Fibroblast of lung (primary cell): ENCODE results near the gene PARP2. TPM values are rescaled to one million over a fixed set of nuclear protein-coding genes. Genes with fewer than 3 reads are reported as not detected.

Source experiments
- DNase-seq, 2 donors: peaks; one replicate each; pipeline versions ENCODE4 v3.0.0 to v3.0.0-alpha.2; 2010; ENCODE audit warnings: low read depth in 2 of 2
- H2AFZ ChIP-seq: 2 replicates; pipeline ENCODE4 v1.5.1; 2012; ENCODE audit warnings: low read length, control low read depth, inconsistent platforms
- H3K27ac ChIP-seq: 2 replicates; pipeline ENCODE4 v1.5.1; 2011; ENCODE audit warnings: low read length, control low read depth; ENCODE audit not compliant: insufficient read depth
- H3K27me3 ChIP-seq: 2 replicates; pipeline ENCODE4 v1.5.1; 2011; ENCODE audit warnings: mild to moderate bottlenecking, low read length; ENCODE audit not compliant: control insufficient read depth, insufficient read depth
- H3K36me3 ChIP-seq: 2 replicates; pipeline ENCODE4 v1.5.1; 2011; ENCODE audit warnings: low read length; ENCODE audit not compliant: control insufficient read depth, insufficient read depth
- H3K4me1 ChIP-seq: 2 replicates; pipeline ENCODE4 v1.5.1; 2011; ENCODE audit warnings: low read length; ENCODE audit not compliant: control insufficient read depth, insufficient read depth; ENCODE audit errors: extremely low read depth
- H3K4me2 ChIP-seq: 2 replicates; pipeline ENCODE4 v1.5.1; 2011; ENCODE audit warnings: low read length, control low read depth; ENCODE audit not compliant: insufficient read depth; ENCODE audit errors: extremely low read depth
- H3K4me3 ChIP-seq, 4 experiments: fragments of 200-600 bp in 1 of 4; sonication (generic) in 1 of 4; replicated peaks in 1 of 4; 2 replicates each; pipeline ENCODE4 v1.5.1; 2011 to 2016; ENCODE audit warnings: low read length in 4 of 4, low read depth in 3 of 4, mild to moderate bottlenecking in 3 of 4, control low read depth in 2 of 4, inconsistent platforms in 1 of 4, mixed read lengths in 1 of 4; ENCODE audit not compliant: insufficient read depth in 1 of 4; ENCODE audit errors: control extremely low read depth in 1 of 4
- H3K79me2 ChIP-seq: 2 replicates; pipeline ENCODE4 v1.5.1; 2012; ENCODE audit warnings: mild to moderate bottlenecking, low read length, inconsistent platforms; ENCODE audit not compliant: control insufficient read depth, insufficient read depth
- H3K9ac ChIP-seq: 2 replicates; pipeline ENCODE4 v1.5.1; 2011; ENCODE audit warnings: mild to moderate bottlenecking, low read length, control low read depth; ENCODE audit not compliant: insufficient read depth
- H3K9me3 ChIP-seq: 2 replicates; pipeline ENCODE4 v1.5.1; 2012; ENCODE audit warnings: low read depth, low read length; ENCODE audit not compliant: control insufficient read depth, insufficient read depth
- H4K20me1 ChIP-seq: 2 replicates; pipeline ENCODE4 v1.5.1; 2011; ENCODE audit warnings: low read length; ENCODE audit not compliant: control insufficient read depth, insufficient read depth; ENCODE audit errors: extremely low read depth
- EZH2 ChIP-seq: IDR thresholded peaks from 2 replicates; pipeline ENCODE4 v1.5.1; 2012; ENCODE audit warnings: low read length, control low read depth, mild to moderate bottlenecking; ENCODE audit errors: missing control alignments
- polyA plus RNA-seq, 2 donors: library from polyadenylated mRNA; depleted of rRNA in 1 of 2; stranded (reverse) in 1 of 2; unstranded in 1 of 2; fragments of >200 nt; gene quantifications; 2 replicates each; pipeline ENCODE4 v1.2.1, GENCODE V29; 2011 to 2012; ENCODE audit warnings: missing spikeins in 1 of 2
- total RNA-seq: library from RNA; depleted of rRNA; stranded (reverse); fragments of >200 nt; gene quantifications from 2 replicates; pipeline ENCODE4 v1.2.1, GENCODE V29; 2014
- TF ChIP-seq, protein P1 (sequence below), 2 donors: IDR thresholded peaks in 1 of 2; conservative IDR thresholded peaks in 1 of 2; 1 replicate in 1 of 2; 2 replicates in 1 of 2; pipeline ENCODE4 v1.5.1; 2011 to 2012; ENCODE audit warnings: low read length in 2 of 2, control low read depth in 1 of 2, inconsistent platforms in 1 of 2, low read depth in 1 of 2, mild to moderate bottlenecking in 1 of 2

Gene PARP2
- total and polyA plus RNA-seq, 2 donors (not counting 1 experiment from before 2014, with no cell fraction given): 6.6 to 16.9 TPM

DNA sequence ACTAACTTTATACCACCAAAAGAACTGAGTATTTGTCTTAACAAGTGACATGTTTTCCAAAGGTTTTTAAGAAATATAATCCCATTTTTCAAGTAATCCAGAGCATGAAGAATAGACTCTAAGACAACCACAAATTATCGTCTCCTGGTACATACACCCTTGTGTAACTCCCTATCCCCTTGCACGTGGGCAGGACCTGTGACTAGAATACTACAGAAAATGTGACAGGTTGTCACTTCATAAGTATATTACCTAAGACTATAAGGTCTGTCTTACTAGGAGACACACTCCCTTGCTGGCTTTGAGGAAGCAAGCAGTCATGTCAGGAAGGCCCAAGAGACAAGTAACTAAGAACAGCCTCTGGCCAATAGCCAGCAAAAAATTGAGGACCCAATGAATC is 29.4 kb upstream of the PARP2 start:
- no peak overlapping the region for H3K4me2 ChIP-seq
- no peaks in the 10 kb centered on the region for H3K27me3 ChIP-seq
- TF ChIP-seq EZH2: no peak
- TF ChIP-seq, protein P1, sequence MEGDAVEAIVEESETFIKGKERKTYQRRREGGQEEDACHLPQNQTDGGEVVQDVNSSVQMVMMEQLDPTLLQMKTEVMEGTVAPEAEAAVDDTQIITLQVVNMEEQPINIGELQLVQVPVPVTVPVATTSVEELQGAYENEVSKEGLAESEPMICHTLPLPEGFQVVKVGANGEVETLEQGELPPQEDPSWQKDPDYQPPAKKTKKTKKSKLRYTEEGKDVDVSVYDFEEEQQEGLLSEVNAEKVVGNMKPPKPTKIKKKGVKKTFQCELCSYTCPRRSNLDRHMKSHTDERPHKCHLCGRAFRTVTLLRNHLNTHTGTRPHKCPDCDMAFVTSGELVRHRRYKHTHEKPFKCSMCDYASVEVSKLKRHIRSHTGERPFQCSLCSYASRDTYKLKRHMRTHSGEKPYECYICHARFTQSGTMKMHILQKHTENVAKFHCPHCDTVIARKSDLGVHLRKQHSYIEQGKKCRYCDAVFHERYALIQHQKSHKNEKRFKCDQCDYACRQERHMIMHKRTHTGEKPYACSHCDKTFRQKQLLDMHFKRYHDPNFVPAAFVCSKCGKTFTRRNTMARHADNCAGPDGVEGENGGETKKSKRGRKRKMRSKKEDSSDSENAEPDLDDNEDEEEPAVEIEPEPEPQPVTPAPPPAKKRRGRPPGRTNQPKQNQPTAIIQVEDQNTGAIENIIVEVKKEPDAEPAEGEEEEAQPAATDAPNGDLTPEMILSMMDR (conservative IDR thresholded peaks at IDR 0.05 in 1 of 2, IDR thresholded peaks at IDR 0.05 in 1 of 2; ENCODE audit: low read depth in 1 of 2, low read length in 2 of 2): no peak
- H3K36me3 ChIP-seq: peaks cover 5% of the 10 kb centered on the region
- H3K27ac ChIP-seq: no peak overlapping the region
- H3K79me2 ChIP-seq: no peaks in the 10 kb centered on the region
- H3K9me3 ChIP-seq: no peaks in the 10 kb centered on the region
- no peaks in the 10 kb centered on the region for H3K4me1 ChIP-seq
- H2AFZ ChIP-seq: no peak overlapping the region
- H3K9ac ChIP-seq: no peak overlapping the region
- no peak for DNase-seq
- no peak overlapping the region for H3K4me3 ChIP-seq
- H4K20me1 ChIP-seq: no peaks in the 10 kb centered on the region

DNA sequence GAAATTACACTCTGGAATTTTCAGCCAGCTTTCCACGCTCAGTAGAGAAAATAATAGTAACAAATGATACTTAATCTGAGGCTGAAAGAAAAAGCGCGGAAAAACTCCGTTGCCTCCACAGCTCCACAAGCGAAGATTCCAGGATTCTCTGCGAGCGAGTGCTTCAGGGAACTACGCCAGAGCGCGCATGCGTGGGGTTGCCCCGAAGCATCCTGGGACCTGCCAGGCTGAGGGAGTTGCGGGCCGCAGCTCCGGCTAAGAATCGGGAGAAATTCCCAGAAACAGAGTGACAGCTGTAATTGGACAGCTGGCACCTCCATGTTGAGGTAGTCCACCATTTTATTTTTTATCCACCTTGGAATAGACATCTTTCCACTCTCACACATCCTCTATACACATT is 25.7 kb upstream of the PARP2 start:
- H3K9ac ChIP-seq: no peak overlapping the region
- H3K9me3 ChIP-seq: no peaks in the 10 kb centered on the region
- H3K27ac ChIP-seq: no peak overlapping the region
- DNase-seq: no peak
- no peaks in the 10 kb centered on the region for H3K79me2 ChIP-seq
- H3K27me3 ChIP-seq: no peaks in the 10 kb centered on the region
- H3K4me1 ChIP-seq: no peaks in the 10 kb centered on the region
- H3K36me3 ChIP-seq: peaks cover 3% of the 10 kb centered on the region
- TF ChIP-seq, protein P1 (conservative IDR thresholded peaks at IDR 0.05 in 1 of 2, IDR thresholded peaks at IDR 0.05 in 1 of 2; ENCODE audit: low read depth in 1 of 2, low read length in 2 of 2): no peak
- TF ChIP-seq EZH2: no peak
- no peak overlapping the region for H3K4me2 ChIP-seq
- no peaks in the 10 kb centered on the region for H4K20me1 ChIP-seq
- H2AFZ ChIP-seq: no peak overlapping the region
- no peak overlapping the region for H3K4me3 ChIP-seq

DNA sequence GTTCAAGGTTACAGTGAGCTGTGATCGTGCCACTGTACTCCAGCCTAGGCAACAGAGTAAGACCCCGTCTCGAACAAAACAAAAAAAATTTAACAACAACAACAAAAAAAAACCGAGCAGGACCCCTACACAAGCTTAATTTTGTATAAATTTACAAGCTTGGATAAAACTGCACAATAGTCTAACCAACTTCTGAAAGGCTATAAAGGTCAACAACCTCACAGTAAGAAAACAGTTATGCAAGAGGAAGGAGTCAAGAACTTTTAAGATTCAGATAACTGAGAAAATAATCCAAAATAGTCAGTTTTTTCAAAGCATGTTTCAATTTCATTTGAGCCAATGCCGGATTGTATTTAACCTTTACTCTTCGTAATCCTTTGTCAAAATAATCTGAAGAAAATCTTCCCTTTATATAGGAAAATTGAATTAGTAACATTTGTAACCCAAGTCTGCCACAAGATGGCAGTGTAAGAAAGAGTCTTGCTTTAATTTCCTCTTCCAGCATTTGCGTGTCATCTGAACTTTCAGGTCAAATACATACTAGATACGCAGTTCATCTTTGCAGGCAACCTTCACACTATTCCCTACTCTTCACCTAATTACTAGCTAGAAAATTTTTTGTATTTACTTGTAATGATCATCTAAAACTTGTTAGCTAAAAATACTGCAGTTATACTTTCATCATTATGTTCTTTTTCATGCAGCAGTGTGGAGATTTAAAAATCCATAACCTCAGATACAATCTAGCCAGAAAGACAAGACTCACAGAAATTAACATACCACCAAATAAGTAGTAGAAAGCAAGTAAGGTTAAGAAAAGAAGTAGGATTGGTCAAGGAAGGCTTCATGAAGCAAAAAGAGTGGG is 16.2 kb upstream of the PARP2 start:
- Histone ChIP-seq H3K27ac (no peak overlapping the region), H3K4me2 (peak overlapping the region; percentile 20), H4K20me1 (no peaks in the 10 kb centered on the region), H3K9me3 (no peaks in the 10 kb centered on the region), H3K4me3 (no peak overlapping the region), H3K36me3 (no peaks in the 10 kb centered on the region), H3K4me1 (no peaks in the 10 kb centered on the region), H3K79me2 (peaks cover 25% of the 10 kb centered on the region), H2AFZ (no peak overlapping the region), H3K9ac (no peak overlapping the region), H3K27me3 (no peaks in the 10 kb centered on the region)
- no peak for TF ChIP-seq EZH2
- TF ChIP-seq, protein P1 (conservative IDR thresholded peaks at IDR 0.05 in 1 of 2, IDR thresholded peaks at IDR 0.05 in 1 of 2; ENCODE audit: low read depth in 1 of 2, low read length in 2 of 2): peak; percentile 53 to 61
- peak; percentile 55 to 79 for DNase-seq
